Measurements from ENCODE around the gene COPE.

COPE gene

GRCh38 chr19:18939922-18940768 is 21.0 kb upstream of the COPE start:
- peak overlapping the region; percentile 55 to 66 for H3K9ac ChIP-seq (ENCODE audit: low read length in 2 of 2)
- no peaks in the 10 kb centered on the region for H3K27me3 ChIP-seq (ENCODE audit: control insufficient read depth in 1 of 2, insufficient read depth in 2 of 2, low read length in 2 of 2)
- no peaks in the 10 kb centered on the region for H3K36me3 ChIP-seq (ENCODE audit: control insufficient read depth in 2 of 2, insufficient read depth in 2 of 2, low read length in 2 of 2)
- H3K9me3 ChIP-seq (ENCODE audit: control insufficient read depth in 2 of 2, low read length in 2 of 2) = no peaks in the 10 kb centered on the region
- H3K4me3 ChIP-seq (ENCODE audit: low read length in 2 of 2) = peak overlapping the region; percentile 66 to 77
- peaks cover 18% of the 10 kb centered on the region for H3K4me1 ChIP-seq (ENCODE audit: control insufficient read depth, insufficient read depth, low read length)
- no peak overlapping the region for H3K27ac ChIP-seq (ENCODE audit: low read length)

- Histone ChIP-seq H3K4me3 (ENCODE audit: low read length in 2 of 2) (no peak overlapping the region), H3K9ac (ENCODE audit: low read length in 2 of 2) (no peak overlapping the region), H3K36me3 (ENCODE audit: control insufficient read depth in 2 of 2, insufficient read depth in 2 of 2, low read length in 2 of 2) (peaks cover 0 to 2% of the 10 kb centered on the region in 2 donors), H3K27ac (ENCODE audit: low read length) (no peak overlapping the region), H3K27me3 (ENCODE audit: control insufficient read depth in 1 of 2, insufficient read depth in 2 of 2, low read length in 2 of 2) (no peaks in the 10 kb centered on the region), H3K9me3 (ENCODE audit: control insufficient read depth in 2 of 2, low read length in 2 of 2) (no peaks in the 10 kb centered on the region), H3K4me1 (ENCODE audit: control insufficient read depth, insufficient read depth, low read length) (peaks cover 18% of the 10 kb centered on the region)
These were observed 20.0 kb upstream of the COPE start for GRCh38 chr19:18939163-18939562.

DNA sequence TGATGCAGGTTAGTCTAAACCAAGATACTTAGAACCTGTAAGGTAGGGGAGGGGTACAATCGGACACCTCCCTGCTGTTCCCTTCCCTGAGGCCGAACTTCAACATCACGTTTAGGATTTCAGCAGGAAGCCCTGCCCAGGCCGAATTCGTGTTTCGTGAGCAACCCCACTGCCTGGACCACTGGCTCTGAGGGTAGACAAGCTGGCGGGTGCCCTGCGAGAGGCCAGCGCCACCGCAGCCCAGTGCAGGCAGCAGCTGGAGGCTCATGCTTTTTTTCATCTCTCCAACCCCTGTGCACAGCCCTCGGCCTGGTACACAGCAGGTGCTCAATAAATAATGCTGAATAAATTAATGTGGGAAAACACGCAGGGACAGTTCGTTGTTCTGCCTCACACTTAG is 14.1 kb upstream of the COPE start:
- Histone ChIP-seq H3K9me3 (ENCODE audit: control insufficient read depth in 2 of 2, low read length in 2 of 2) (no peaks in the 10 kb centered on the region), H3K4me1 (ENCODE audit: control insufficient read depth, insufficient read depth, low read length) (no peaks in the 10 kb centered on the region), H3K4me3 (ENCODE audit: low read length in 2 of 2) (no peak overlapping the region), H3K27ac (ENCODE audit: low read length) (no peak overlapping the region), H3K27me3 (ENCODE audit: control insufficient read depth in 1 of 2, insufficient read depth in 2 of 2, low read length in 2 of 2) (no peaks in the 10 kb centered on the region), H3K36me3 (ENCODE audit: control insufficient read depth in 2 of 2, insufficient read depth in 2 of 2, low read length in 2 of 2) (peaks cover 0 to 5% of the 10 kb centered on the region in 2 donors), H3K9ac (ENCODE audit: low read length in 2 of 2) (no peak overlapping the region)

DNA sequence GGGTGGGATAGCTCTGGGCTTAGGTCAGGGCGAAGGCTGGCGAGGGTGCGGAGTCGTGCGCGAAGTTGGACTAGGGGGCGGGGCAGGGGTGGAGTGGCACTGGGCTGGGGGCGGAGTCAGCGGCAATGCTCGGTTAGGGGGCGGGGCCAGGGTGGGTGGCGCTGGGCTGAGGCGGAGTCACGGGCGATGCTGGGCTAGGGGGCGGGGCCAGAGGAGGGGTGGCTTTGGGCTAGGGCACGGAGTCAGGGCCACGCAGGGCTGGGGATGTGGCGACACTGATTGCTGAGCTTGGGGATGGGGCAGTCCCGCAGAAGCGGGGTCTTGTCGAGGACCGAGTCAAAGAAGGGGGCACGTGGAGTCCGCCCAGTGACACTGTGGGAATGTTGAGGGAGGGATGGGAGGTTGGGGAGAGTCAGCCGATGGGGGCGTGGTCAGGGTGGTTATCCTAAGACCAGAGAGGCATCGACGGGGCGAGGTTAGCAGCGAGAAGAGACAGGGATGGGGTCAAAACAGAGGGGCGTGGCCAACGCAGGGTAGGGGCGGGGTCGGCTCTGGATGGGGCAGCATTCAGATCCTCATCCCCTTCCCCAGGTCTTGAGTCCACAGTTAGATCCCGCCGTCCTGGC is 13.1 kb upstream of the COPE start:
- Histone ChIP-seq H3K27me3 (ENCODE audit: control insufficient read depth in 1 of 2, insufficient read depth in 2 of 2, low read length in 2 of 2) (no peaks in the 10 kb centered on the region), H3K9ac (ENCODE audit: low read length in 2 of 2) (no peak overlapping the region), H3K9me3 (ENCODE audit: control insufficient read depth in 2 of 2, low read length in 2 of 2) (no peaks in the 10 kb centered on the region), H3K4me1 (ENCODE audit: control insufficient read depth, insufficient read depth, low read length) (no peaks in the 10 kb centered on the region), H3K4me3 (ENCODE audit: low read length in 2 of 2) (peak overlapping the region in 1 of 2 donors; percentile 54), H3K36me3 (ENCODE audit: control insufficient read depth in 2 of 2, insufficient read depth in 2 of 2, low read length in 2 of 2) (peaks cover 0 to 6% of the 10 kb centered on the region in 2 donors), H3K27ac (ENCODE audit: low read length) (no peak overlapping the region)

DNA sequence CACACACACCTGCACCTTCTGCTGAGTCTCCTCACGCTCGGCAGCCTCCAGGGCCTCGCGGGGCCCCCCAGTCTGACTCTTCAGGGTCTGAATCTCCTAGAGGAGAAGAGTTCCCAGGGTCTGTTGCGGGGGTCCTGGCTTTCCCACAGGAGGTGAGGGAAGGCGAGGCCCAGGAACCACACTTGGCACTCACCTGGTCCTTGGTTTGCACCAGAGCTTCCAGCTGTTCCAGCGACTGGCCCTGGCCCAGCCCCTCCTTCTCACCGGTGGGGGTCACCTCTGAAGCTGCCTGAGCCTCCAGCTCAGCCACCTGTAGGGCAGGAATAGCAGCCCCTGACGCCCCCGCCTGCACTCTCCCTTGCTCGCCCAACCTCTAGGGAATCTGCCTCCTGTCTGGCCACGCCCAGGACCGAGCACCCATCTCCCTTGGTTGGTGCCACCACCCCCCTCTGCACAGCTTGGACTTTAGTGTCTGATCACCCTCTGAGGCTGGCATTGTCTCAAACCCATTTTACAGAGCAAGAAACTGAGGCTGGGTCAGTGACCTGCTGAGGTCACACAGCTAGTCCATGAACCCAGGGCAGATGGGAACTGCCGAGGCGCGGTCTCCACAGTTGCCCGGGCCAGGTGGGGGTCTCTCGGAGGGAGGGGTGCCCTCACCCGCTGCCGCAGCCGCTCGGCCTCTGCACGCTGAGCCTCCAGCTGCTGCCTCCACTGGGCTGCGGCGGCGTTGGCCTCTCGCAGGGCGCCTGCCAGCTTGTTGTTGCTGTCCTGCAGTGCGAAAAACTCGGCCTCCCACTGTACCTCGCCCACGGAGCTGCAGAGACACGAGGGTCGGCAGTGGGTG is 12.4 kb upstream of the COPE start:
- no peak overlapping the region for H3K4me3 ChIP-seq (ENCODE audit: low read length in 2 of 2)
- H3K4me1 ChIP-seq (ENCODE audit: control insufficient read depth, insufficient read depth, low read length) = no peaks in the 10 kb centered on the region
- H3K9ac ChIP-seq (ENCODE audit: low read length in 2 of 2) = no peak overlapping the region
- no peaks in the 10 kb centered on the region for H3K9me3 ChIP-seq (ENCODE audit: control insufficient read depth in 2 of 2, low read length in 2 of 2)
- peaks cover 0 to 9% of the 10 kb centered on the region in 2 donors for H3K36me3 ChIP-seq (ENCODE audit: control insufficient read depth in 2 of 2, insufficient read depth in 2 of 2, low read length in 2 of 2)
- H3K27ac ChIP-seq (ENCODE audit: low read length) = no peak overlapping the region
- H3K27me3 ChIP-seq (ENCODE audit: control insufficient read depth in 1 of 2, insufficient read depth in 2 of 2, low read length in 2 of 2) = no peaks in the 10 kb centered on the region

DNA sequence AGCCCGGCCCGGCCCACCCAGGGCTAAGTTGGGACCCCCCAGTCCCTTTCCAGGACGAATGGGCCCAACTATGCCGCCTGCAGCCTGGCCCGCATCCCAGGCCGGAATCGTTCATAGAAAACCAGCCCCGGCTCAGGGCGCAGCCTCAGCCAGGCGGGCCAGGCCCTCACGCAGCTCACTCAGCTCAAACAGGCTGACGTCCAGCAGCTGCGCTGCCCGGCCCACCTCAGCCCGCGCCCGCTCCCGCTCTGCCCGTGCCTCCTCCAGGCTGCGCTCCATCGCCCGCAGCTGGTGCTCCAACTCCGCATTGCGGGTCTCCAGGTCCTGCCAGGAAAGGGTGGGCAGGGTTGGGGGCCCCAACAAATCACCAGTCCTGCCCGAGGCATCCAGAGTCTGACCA is 10.1 kb upstream of the COPE start:
- H3K27ac ChIP-seq (ENCODE audit: low read length) = no peak overlapping the region
- H3K36me3 ChIP-seq (ENCODE audit: control insufficient read depth in 2 of 2, insufficient read depth in 2 of 2, low read length in 2 of 2) = peaks cover 10 to 22% of the 10 kb centered on the region in 2 donors
- H3K9ac ChIP-seq (ENCODE audit: low read length in 2 of 2) = no peak overlapping the region
- no peaks in the 10 kb centered on the region for H3K9me3 ChIP-seq (ENCODE audit: control insufficient read depth in 2 of 2, low read length in 2 of 2)
- H3K27me3 ChIP-seq (ENCODE audit: control insufficient read depth in 1 of 2, insufficient read depth in 2 of 2, low read length in 2 of 2) = no peaks in the 10 kb centered on the region
- no peaks in the 10 kb centered on the region for H3K4me1 ChIP-seq (ENCODE audit: control insufficient read depth, insufficient read depth, low read length)
- no peak overlapping the region for H3K4me3 ChIP-seq (ENCODE audit: low read length in 2 of 2)

DNA sequence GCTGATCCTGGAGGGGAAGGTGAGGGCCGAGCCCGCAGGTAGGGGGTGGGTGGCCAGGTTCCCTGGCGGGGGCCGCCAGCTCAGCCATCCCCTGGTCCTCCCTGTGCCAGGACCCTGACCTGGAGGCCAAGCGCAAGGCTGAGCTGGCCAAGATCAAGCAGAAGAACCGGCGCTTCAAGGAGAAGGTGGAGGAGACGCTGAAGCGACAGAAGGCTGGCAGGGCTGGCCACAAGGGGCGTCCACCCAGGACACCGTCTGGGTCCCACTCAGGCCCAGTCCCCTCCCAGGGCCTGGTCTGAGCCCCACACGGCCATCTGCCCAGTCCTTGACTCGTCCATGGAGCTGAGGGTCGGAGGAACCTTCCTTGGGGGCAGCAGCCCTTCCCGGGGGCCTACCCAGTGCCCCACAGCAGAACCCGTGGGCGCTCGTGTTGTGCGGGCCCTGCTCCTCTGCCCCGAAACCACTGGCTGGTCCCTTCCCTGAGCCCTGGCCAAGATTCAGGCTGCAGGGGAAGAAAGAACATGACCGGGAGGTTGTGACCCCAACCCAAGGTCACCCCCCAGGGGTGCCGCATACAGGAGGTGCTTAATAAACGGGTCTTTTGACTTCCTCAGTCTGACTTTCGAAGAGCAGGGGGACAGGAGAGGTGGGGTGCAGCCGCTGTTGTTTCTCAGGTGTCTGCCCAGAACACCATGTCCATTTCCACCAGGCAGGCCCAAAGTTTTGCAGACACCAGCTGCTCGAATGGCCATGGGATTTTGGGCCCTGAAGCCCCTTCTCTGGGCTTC is 9.0 kb upstream of the COPE start:
- Histone ChIP-seq H3K9me3 (ENCODE audit: control insufficient read depth in 2 of 2, low read length in 2 of 2) (no peaks in the 10 kb centered on the region), H3K36me3 (ENCODE audit: control insufficient read depth in 2 of 2, insufficient read depth in 2 of 2, low read length in 2 of 2) (peaks cover 13 to 30% of the 10 kb centered on the region in 2 donors), H3K4me1 (ENCODE audit: control insufficient read depth, insufficient read depth, low read length) (no peaks in the 10 kb centered on the region), H3K27me3 (ENCODE audit: control insufficient read depth in 1 of 2, insufficient read depth in 2 of 2, low read length in 2 of 2) (no peaks in the 10 kb centered on the region), H3K9ac (ENCODE audit: low read length in 2 of 2) (no peak overlapping the region), H3K4me3 (ENCODE audit: low read length in 2 of 2) (no peak overlapping the region), H3K27ac (ENCODE audit: low read length) (no peak overlapping the region)

DNA sequence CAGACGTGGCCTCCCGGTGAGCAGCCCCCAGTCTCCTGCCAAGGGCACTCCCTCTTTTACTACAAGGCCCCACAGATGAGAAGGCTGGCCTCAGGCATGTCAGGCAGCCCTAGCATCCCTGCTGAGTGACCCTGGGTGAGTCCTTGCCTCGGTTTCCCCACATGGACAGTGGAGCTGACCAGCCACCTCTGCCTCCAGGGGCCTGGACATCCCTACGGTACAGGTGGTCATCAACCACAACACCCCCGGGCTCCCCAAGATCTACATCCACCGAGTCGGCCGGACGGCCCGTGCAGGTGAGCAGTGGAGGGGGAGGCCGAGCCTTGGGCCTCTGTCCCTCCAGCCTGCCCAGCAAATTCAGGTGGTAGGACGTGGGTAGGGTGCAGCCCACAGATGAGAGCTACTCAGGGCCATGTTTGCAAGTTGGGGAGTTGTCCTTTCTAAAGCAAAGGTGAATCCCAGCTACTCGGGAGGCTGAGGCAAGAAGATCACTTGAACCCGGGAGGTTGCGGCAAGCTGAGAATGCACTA is 5.6 kb upstream of the COPE start:
- Histone ChIP-seq H3K4me1 (ENCODE audit: control insufficient read depth, insufficient read depth, low read length) (peaks cover 14% of the 10 kb centered on the region), H3K9ac (ENCODE audit: low read length in 2 of 2) (no peak overlapping the region), H3K4me3 (ENCODE audit: low read length in 2 of 2) (no peak overlapping the region), H3K27me3 (ENCODE audit: control insufficient read depth in 1 of 2, insufficient read depth in 2 of 2, low read length in 2 of 2) (no peaks in the 10 kb centered on the region), H3K9me3 (ENCODE audit: control insufficient read depth in 2 of 2, low read length in 2 of 2) (no peaks in the 10 kb centered on the region), H3K27ac (ENCODE audit: low read length) (no peak overlapping the region), H3K36me3 (ENCODE audit: control insufficient read depth in 2 of 2, insufficient read depth in 2 of 2, low read length in 2 of 2) (peaks cover 25 to 43% of the 10 kb centered on the region in 2 donors)

GRCh38 chr19:18922228-18922985 is 3.2 kb upstream of the COPE start:
- Histone ChIP-seq H3K36me3 (ENCODE audit: control insufficient read depth in 2 of 2, insufficient read depth in 2 of 2, low read length in 2 of 2) (peaks cover 25 to 40% of the 10 kb centered on the region in 2 donors), H3K4me1 (ENCODE audit: control insufficient read depth, insufficient read depth, low read length) (peaks cover 27% of the 10 kb centered on the region), H3K9ac (ENCODE audit: low read length in 2 of 2) (no peak overlapping the region), H3K27ac (ENCODE audit: low read length) (no peak overlapping the region), H3K4me3 (ENCODE audit: low read length in 2 of 2) (no peak overlapping the region), H3K9me3 (ENCODE audit: control insufficient read depth in 2 of 2, low read length in 2 of 2) (no peaks in the 10 kb centered on the region), H3K27me3 (ENCODE audit: control insufficient read depth in 1 of 2, insufficient read depth in 2 of 2, low read length in 2 of 2) (no peaks in the 10 kb centered on the region)

Data from stomach smooth muscle (tissue), 2 donors.